Mucosa of stomach (tissue), 1 donor: ENCODE data around the gene ABCB10.

ENCODE experiments used
- H3K27me3 ChIP-seq: one replicate; pipeline ENCODE4 v1.7.0; 2013; ENCODE audit warnings: mild to moderate bottlenecking, low read length; ENCODE audit not compliant: control insufficient read depth, insufficient read depth
- H3K36me3 ChIP-seq: one replicate; pipeline ENCODE4 v1.7.0; 2013; ENCODE audit warnings: low read length; ENCODE audit not compliant: control insufficient read depth, insufficient read depth
- H3K4me1 ChIP-seq: one replicate; pipeline ENCODE4 v1.7.0; 2013; ENCODE audit warnings: mild to moderate bottlenecking, low read length; ENCODE audit not compliant: control insufficient read depth, insufficient read depth
- H3K4me3 ChIP-seq: one replicate; pipeline ENCODE4 v1.7.0; 2013; ENCODE audit warnings: low read length
- H3K9ac ChIP-seq: one replicate; pipeline ENCODE4 v1.7.0; 2013; ENCODE audit warnings: mild to moderate bottlenecking, low read length, moderate library complexity
- H3K9me3 ChIP-seq: one replicate; pipeline ENCODE4 v1.7.0; 2013; ENCODE audit warnings: mild to moderate bottlenecking, low read length, moderate library complexity; ENCODE audit not compliant: control insufficient read depth
- donor health status: Pancreatic carcinoma.

The ABCB10 gene

GRCh38 chr1:229550812-229551567, 7.5 kb downstream of the ABCB10 start:
- Histone ChIP-seq H3K4me3 (no peak overlapping the region), H3K36me3 (no peaks in the 10 kb centered on the region), H3K9ac (no peak overlapping the region), H3K4me1 (peaks cover 8% of the 10 kb centered on the region), H3K9me3 (no peaks in the 10 kb centered on the region), H3K27me3 (no peaks in the 10 kb centered on the region)

- Histone ChIP-seq H3K9me3 (no peaks in the 10 kb centered on the region), H3K27me3 (no peaks in the 10 kb centered on the region), H3K4me1 (peaks cover 8% of the 10 kb centered on the region), H3K9ac (no peak overlapping the region), H3K4me3 (no peak overlapping the region), H3K36me3 (no peaks in the 10 kb centered on the region)
Measured at GRCh38 chr1:229547542-229547941, 11.0 kb downstream of the ABCB10 start.

GRCh38 chr1:229544587-229544986, 13.9 kb downstream of the ABCB10 start:
- no peak overlapping the region for H3K9ac ChIP-seq

GRCh38 chr1:229539863-229540506, 18.5 kb downstream of the ABCB10 start:
- no peak overlapping the region for H3K9ac ChIP-seq
- peaks cover 7% of the 10 kb centered on the region for H3K36me3 ChIP-seq
- no peaks in the 10 kb centered on the region for H3K4me1 ChIP-seq
- no peak overlapping the region for H3K4me3 ChIP-seq
- no peaks in the 10 kb centered on the region for H3K9me3 ChIP-seq
- no peaks in the 10 kb centered on the region for H3K27me3 ChIP-seq

More at GRCh38 chr1:229544587-229544986, 13.9 kb downstream of the ABCB10 start:
- H3K4me3 ChIP-seq = no peak overlapping the region
- H3K27me3 ChIP-seq = no peaks in the 10 kb centered on the region
- H3K36me3 ChIP-seq = peaks cover under 1% of the 10 kb centered on the region
- peaks cover 5% of the 10 kb centered on the region for H3K4me1 ChIP-seq
- no peaks in the 10 kb centered on the region for H3K9me3 ChIP-seq

GRCh38 chr1:229538945-229539344, 19.6 kb downstream of the ABCB10 start:
- Histone ChIP-seq H3K4me1 (no peaks in the 10 kb centered on the region), H3K4me3 (no peak overlapping the region), H3K9me3 (no peaks in the 10 kb centered on the region), H3K27me3 (no peaks in the 10 kb centered on the region), H3K9ac (no peak overlapping the region), H3K36me3 (peaks cover 7% of the 10 kb centered on the region)

GRCh38 chr1:229537894-229538293, 20.6 kb downstream of the ABCB10 start:
- no peaks in the 10 kb centered on the region for H3K4me1 ChIP-seq
- no peak overlapping the region for H3K9ac ChIP-seq
- H3K27me3 ChIP-seq = no peaks in the 10 kb centered on the region
- peaks cover 7% of the 10 kb centered on the region for H3K36me3 ChIP-seq
- no peak overlapping the region for H3K4me3 ChIP-seq
- no peaks in the 10 kb centered on the region for H3K9me3 ChIP-seq

GRCh38 chr1:229536982-229537381, 21.5 kb downstream of the ABCB10 start:
- Histone ChIP-seq H3K27me3 (no peaks in the 10 kb centered on the region), H3K4me3 (no peak overlapping the region), H3K4me1 (no peaks in the 10 kb centered on the region), H3K9ac (no peak overlapping the region), H3K36me3 (peaks cover 7% of the 10 kb centered on the region), H3K9me3 (no peaks in the 10 kb centered on the region)

GRCh38 chr1:229535230-229535629, 23.3 kb downstream of the ABCB10 start:
- Histone ChIP-seq H3K27me3 (no peaks in the 10 kb centered on the region), H3K9ac (no peak overlapping the region), H3K4me3 (no peak overlapping the region), H3K4me1 (no peaks in the 10 kb centered on the region), H3K36me3 (peaks cover 7% of the 10 kb centered on the region), H3K9me3 (no peaks in the 10 kb centered on the region)

GRCh38 chr1:229531326-229531725, 27.2 kb downstream of the ABCB10 start:
- no peak overlapping the region for H3K4me3 ChIP-seq
- no peaks in the 10 kb centered on the region for H3K9me3 ChIP-seq
- no peaks in the 10 kb centered on the region for H3K27me3 ChIP-seq
- H3K36me3 ChIP-seq = peaks cover 4% of the 10 kb centered on the region
- H3K4me1 ChIP-seq = no peaks in the 10 kb centered on the region
- H3K9ac ChIP-seq = no peak overlapping the region

- no peaks in the 10 kb centered on the region for H3K4me1 ChIP-seq
- no peaks in the 10 kb centered on the region for H3K27me3 ChIP-seq
- H3K9ac ChIP-seq = no peak overlapping the region
- no peaks in the 10 kb centered on the region for H3K9me3 ChIP-seq
- no peak overlapping the region for H3K4me3 ChIP-seq
- peaks cover 4% of the 10 kb centered on the region for H3K36me3 ChIP-seq
Measured at GRCh38 chr1:229529639-229530038, 28.9 kb downstream of the ABCB10 start.

- Histone ChIP-seq H3K36me3 (peaks cover 4% of the 10 kb centered on the region), H3K9ac (no peak overlapping the region), H3K27me3 (no peaks in the 10 kb centered on the region), H3K4me1 (no peaks in the 10 kb centered on the region), H3K4me3 (no peak overlapping the region), H3K9me3 (no peaks in the 10 kb centered on the region)
Measured at GRCh38 chr1:229526695-229527094, 31.8 kb downstream of the ABCB10 start.

- Histone ChIP-seq H3K27me3 (no peaks in the 10 kb centered on the region), H3K36me3 (peaks cover 4% of the 10 kb centered on the region), H3K9ac (no peak overlapping the region), H3K4me1 (no peaks in the 10 kb centered on the region), H3K4me3 (no peak overlapping the region), H3K9me3 (no peaks in the 10 kb centered on the region)
Measured at GRCh38 chr1:229523052-229523451, 35.5 kb downstream of the ABCB10 start.
